HG02623 (cell line): ENCODE data around the gene ZNF593.

Experiments
- ATAC-seq: cut with Tn5 transposase; IDR thresholded peaks from one replicate; pipeline ENCODE4 v1.9.1; 2021; ENCODE audit warnings: moderate library complexity; ENCODE audit not compliant: unreplicated experiment

ZNF593 gene

GRCh38 chr1:26200413-26200812 lies 30.7 kb downstream of the ZNF593 start:
- ATAC-seq = no peak

GRCh38 chr1:26203642-26204318 lies 34.1 kb downstream of the ZNF593 start:
- no peak for ATAC-seq

GRCh38 chr1:26210147-26210870 lies 40.6 kb downstream of the ZNF593 start:
- ATAC-seq = no peak

GRCh38 chr1:26212726-26213125 lies 43.0 kb downstream of the ZNF593 start:
- no peak for ATAC-seq

GRCh38 chr1:26213335-26213905 lies 43.7 kb downstream of the ZNF593 start:
- no peak for ATAC-seq

- ATAC-seq = no peak
Observed at GRCh38 chr1:26215246-26215645, 45.5 kb downstream of the ZNF593 start.

- no peak for ATAC-seq
Observed at GRCh38 chr1:26218906-26219494, 49.3 kb downstream of the ZNF593 start.
